ENCODE measurements around the gene MBD6.
"Not testable (repeated sequence)": the region's sequence is repeated elsewhere in the genome, so short reads cannot be mapped to it uniquely, and the experiment has no call there.

The MBD6 gene

DNA sequence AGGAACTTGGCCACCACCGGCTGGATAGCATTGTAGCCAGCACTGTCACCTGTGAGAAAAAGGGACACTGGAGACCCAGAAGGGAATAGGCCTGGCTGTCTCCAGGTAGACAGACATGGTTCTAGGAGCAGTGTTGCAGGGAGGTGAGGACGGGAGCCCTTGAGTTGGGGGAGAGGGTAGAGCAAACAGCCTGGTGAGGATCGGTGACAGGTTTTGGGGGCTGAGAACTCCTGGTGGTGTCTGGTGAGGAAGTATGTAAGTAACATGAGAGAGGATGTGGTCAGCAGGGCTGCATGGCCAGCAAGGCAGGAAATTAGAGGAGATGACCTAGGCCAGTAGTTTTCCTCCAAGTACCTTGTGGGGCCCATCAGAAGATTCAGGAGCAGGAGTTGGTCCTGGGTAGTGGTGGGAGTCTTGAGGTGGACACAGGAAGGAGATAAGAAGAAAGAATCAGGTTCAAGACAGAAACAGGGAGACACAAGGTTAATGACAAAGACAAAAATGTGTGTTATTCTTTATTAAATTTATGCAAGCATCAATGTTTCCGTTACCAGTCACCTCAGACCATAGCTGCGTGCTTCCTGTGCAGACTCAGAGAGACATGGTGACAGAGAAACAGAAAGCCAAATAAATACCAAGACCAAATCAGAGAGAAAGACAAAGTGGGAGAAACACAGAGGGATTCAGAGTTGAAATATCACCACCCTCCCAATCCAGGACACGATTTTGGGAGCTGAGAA is 43.1 kb upstream of the MBD6 start, which contains the start of gene ARHGAP9:
Gene ARHGAP9, minus strand, starts transcription at position 491 of the 740 bp plus-strand sequence. Its CDS starts 460 bp downstream, at position 31.
- peak within 1 kb of the TSS; percentile 61; the same call in 1 of the 2 replicates for H3K4me3 ChIP-seq (ENCODE audit: low read length)
- no peak for TF ChIP-seq ZNF274 (IDR thresholded peaks at IDR 0.05; ENCODE audit: low read depth, low read length)

DNA sequence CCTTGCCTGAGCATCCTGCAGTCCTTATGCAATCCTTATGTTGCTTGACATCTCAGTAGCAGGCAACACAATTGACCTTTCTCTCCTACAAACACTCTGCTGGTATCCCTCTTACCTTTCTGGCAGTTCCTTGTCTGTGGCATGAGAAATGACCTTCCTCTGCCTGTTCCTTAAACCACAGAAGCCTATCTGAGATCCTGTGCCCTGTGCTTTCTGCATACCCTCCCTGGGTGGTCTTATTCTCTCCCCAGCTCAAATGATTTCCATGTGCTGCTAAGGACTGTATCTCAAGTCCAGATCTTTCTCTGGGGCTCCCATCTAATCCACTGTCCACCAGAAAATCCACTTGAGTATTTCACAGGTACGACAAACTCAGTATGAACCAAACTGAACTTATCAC is 41.0 kb upstream of the MBD6 start:
- no peak overlapping the region for H3K4me3 ChIP-seq (ENCODE audit: low read length)
- no peak for TF ChIP-seq ZNF274 (IDR thresholded peaks at IDR 0.05; ENCODE audit: low read depth, low read length)

- H3K4me3 ChIP-seq (ENCODE audit: low read length): no peak overlapping the region
- TF ChIP-seq ZNF274 (IDR thresholded peaks at IDR 0.05; ENCODE audit: low read depth, low read length): no peak
These were observed 39.2 kb upstream of the MBD6 start for GRCh38 chr12:57483466-57483865.

GRCh38 chr12:57485695-57486094 is 36.9 kb upstream of the MBD6 start:
- no peak overlapping the region for H3K4me3 ChIP-seq (ENCODE audit: low read length)
- TF ChIP-seq ZNF274 (IDR thresholded peaks at IDR 0.05; ENCODE audit: low read depth, low read length): no peak

DNA sequence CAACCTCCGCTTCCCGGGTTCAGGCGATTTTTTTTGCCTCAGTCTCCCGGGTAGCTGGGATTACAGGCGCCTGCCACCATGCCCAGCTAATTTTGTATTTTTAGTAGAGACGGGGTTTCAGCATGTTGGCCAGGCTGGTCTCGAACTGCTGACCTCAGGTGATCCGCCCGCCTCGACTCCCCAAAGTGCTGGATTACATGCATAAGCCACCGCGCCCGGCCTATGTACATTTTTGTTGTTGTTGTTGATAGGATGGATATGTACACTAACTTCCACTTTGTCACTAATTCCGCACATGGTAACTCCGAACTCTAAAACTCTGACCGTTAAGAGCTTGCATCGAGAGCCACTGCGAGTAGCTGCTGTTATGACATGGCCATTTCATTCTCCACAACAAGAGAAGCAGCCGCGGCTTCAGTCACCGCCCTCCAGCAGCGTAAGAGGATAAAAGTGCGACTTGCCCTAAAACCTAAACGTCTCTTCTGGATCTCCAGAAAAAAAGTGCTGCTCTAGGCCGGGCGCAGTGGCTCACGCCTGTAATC is 35.5 kb upstream of the MBD6 start:
- no peak overlapping the region; the same call in 1 of the 2 replicates for H3K4me3 ChIP-seq (ENCODE audit: low read length)
- TF ChIP-seq ZNF274 (IDR thresholded peaks at IDR 0.05; ENCODE audit: low read depth, low read length): no peak

DNA sequence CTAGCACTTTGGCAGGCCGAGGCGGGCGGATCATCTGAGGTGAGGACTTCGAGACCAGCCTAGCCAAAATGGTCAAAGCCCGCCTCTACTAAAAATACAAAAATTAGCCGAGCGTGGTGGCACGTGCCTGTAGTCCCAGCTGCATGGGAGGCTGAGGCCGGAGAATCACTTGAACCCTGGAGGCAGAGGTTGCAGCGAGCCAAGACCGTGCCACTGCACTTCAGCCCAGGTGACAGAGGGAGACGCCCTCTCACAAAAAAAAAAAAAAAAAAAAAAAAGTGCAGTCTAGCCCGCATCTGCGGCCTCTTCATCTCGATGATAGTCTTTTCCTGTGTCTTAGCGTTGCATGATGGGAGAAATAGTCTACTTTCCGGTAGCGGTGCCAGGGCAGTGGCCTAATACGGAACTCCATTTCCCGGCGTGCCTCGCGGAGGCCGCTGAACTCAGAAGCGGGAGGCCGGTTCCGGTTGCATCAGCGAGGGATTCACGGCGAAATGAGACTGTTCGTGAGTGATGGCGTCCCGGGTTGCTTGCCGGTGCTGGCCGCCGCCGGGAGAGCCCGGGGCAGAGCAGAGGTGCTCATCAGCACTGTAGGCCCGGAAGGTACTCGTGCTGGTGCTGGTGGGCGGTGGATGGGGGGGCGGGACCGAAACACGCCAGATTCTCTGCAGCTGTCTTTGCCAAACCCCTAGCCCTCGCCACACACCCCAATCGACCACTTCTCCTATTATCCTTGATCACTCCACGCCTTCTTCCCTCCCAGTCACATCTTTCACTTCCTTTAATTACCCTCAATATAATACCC is 34.8 kb upstream of the MBD6 start, which contains the start of gene MARS1:
Gene MARS1, plus strand, starts transcription at position 472 of the 805 bp plus-strand sequence. Its CDS starts 23 bp downstream, at position 495.
- no peak for TF ChIP-seq ZNF274 (IDR thresholded peaks at IDR 0.05; ENCODE audit: low read depth, low read length)

DNA sequence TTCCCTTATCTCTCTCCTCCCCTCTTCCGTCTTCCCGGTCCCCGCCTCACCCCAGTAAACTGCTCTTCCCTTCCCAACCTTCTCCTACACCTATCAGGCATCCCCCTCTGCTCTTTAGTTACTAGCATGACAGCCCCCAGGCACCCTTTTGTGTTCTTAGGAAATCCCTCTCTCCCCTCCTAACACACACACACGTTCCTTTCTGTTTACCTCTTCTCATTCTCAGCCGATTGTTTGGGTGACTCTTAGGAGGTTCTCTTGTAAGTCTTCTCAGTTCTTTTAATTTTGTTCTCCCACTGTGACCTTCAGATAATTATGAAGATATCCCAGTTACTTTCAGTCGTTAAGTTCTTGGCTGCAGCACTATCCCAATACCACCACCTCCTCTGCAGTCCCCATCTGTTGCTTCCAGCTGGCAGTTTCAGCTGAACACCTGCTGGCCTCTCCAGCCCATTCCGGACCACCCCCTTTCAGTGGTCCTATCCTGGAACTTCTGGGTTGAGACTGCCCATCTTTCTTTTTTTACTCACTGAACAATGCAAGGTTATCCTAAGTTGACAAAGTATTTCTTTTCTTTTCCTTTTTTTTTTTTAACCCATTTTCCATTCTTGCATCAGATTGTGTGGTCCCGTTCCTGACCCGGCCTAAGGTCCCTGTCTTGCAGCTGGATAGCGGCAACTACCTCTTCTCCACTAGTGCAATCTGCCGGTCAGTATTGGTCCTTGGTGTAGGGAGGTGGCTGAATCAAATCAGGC is 34.0 kb upstream of the MBD6 start:
- no peak for TF ChIP-seq ZNF274 (IDR thresholded peaks at IDR 0.05; ENCODE audit: low read depth, low read length)
- peak overlapping the region; percentile 85 for H3K4me3 ChIP-seq (ENCODE audit: low read length)

More for the DNA sequence above, 34.8 kb upstream of the MBD6 start, which contains the start of gene MARS1:
- peak within 1 kb of the TSS; percentile 85 for H3K4me3 ChIP-seq (ENCODE audit: low read length)

- no peak for TF ChIP-seq ZNF274 (IDR thresholded peaks at IDR 0.05; ENCODE audit: low read depth, low read length)
- H3K4me3 ChIP-seq (ENCODE audit: low read length): peak overlapping the region; percentile 85
These were observed 33.4 kb upstream of the MBD6 start for GRCh38 chr12:57489157-57489641.

- no peak for TF ChIP-seq ZNF274 (IDR thresholded peaks at IDR 0.05; ENCODE audit: low read depth, low read length)
These were observed 32.5 kb upstream of the MBD6 start for GRCh38 chr12:57490126-57490525.

DNA sequence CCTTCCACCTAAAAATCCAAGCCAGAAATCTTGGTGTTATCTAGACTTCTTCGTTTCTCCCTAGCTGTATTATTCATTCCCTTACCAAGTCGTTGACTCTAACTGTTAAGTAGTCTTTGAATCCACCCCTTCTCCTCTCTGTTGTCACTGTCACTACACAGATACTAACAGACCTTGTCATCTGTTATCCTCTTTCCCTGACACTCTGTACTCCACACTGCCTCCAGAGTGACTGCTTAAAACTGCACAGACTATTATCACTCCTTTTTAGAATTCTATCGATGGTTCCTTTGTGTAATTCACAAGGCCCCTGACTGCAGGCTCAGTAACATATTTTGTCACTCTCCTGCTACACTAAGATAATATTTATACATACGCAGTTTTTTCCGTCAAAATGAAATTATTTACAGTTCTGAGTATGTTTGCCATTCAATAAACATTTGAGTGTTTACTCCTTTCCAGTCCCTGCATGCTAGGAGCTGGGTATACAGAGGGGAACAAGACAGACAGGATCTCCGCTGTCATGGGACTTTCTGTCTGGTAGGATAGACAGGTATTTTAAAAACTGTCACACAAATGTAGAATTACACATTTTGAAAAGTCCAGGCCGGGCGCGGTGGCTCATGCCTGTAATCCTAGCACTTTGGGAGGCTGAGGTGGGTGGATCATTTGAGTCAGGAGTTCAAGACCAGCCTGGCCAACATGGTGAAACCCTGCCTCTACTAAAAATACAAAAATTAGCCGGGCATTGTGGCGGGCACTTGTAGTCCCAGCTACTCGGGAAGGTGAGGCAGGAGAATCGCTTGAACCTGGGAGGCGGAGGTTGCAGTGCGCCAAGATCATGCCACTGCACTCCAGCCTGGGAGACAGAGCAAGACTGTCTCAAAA is 31.0 kb upstream of the MBD6 start:
- no peak for TF ChIP-seq ZNF274 (IDR thresholded peaks at IDR 0.05; ENCODE audit: low read depth, low read length)
- no peak overlapping the region for H3K4me3 ChIP-seq (ENCODE audit: low read length)

More at GRCh38 chr12:57490126-57490525, 32.5 kb upstream of the MBD6 start:
- no peak overlapping the region for H3K4me3 ChIP-seq (ENCODE audit: low read length)

GRCh38 chr12:57495051-57495701 is 27.4 kb upstream of the MBD6 start:
- H3K4me3 ChIP-seq (ENCODE audit: low read length): not testable (repeated sequence)

DNA sequence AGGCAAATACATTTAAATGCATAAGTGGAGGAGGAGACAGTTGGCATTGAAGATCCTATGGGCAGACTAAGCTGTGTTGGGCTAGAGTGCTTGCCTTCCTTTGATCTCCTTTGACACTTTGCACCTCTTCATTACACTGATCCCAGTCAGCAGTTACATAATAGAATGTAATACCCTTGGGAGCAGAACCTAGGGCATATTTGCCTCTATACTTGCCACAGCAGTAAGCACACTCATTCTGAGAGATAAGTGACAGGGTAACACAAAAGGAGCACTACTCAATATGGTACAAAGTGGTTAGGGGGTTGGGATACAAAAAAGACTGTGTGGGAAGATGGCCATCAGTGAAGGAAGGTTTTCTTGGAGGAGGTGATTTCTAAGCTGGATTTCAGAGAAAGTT is 25.8 kb upstream of the MBD6 start:
- H3K4me3 ChIP-seq (ENCODE audit: low read length): no peak overlapping the region
- no peak for TF ChIP-seq ZNF274 (IDR thresholded peaks at IDR 0.05; ENCODE audit: low read depth, low read length)

Measured in GM08714 (cell line).